22Rv1 (cell line): ENCODE data around the gene STUB1.

Experiments used
- H3K27ac ChIP-seq: fragments of 450-650 bp; 2 replicates; pipeline ENCODE4 v1.5.1; 2017
- CTCF ChIP-seq: fragments of 450-650 bp; IDR thresholded peaks from 2 replicates; pipeline ENCODE4 v1.5.1; 2017; ENCODE audit warnings: mild to moderate bottlenecking
- ZFX ChIP-seq: fragments of 450-650 bp; IDR thresholded peaks from 2 replicates; pipeline ENCODE4 v1.6.1; 2017; ENCODE audit warnings: antibody characterized with exemption, borderline replicate concordance

STUB1 gene

GRCh38 chr16:704552-705380 is 24.6 kb downstream of the STUB1 start:
- H3K27ac ChIP-seq, result peak overlapping the region; percentile 90
- TF ChIP-seq CTCF (0 out of 2 replicates have a peak, but pooled peaks have one; percentile 9), ZFX (no peak)

- TF ChIP-seq CTCF (no peak), ZFX (no peak)
- peak within 1 kb of the TSS; percentile 90 for H3K27ac ChIP-seq
Measured at GRCh38 chr16:705431-706188, 25.4 kb downstream of the STUB1 start, which contains the start of gene FBXL16. FBXL16 (minus strand) TSS chr16:705801; CDS start chr16:697405, 8,396 bp downstream.

- TF ChIP-seq CTCF, result no peak
- TF ChIP-seq ZFX, result no peak
Measured at GRCh38 chr16:706189-707061, 26.2 kb downstream of the STUB1 start.

GRCh38 chr16:707062-707538 is 26.9 kb downstream of the STUB1 start:
- peak overlapping the region; percentile 90 for H3K27ac ChIP-seq
- TF ChIP-seq ZFX (no peak), CTCF (no peak)

More at GRCh38 chr16:706189-707061, 26.2 kb downstream of the STUB1 start:
- H3K27ac ChIP-seq, result peak overlapping the region; percentile 90

GRCh38 chr16:708019-708418 is 27.8 kb downstream of the STUB1 start:
- TF ChIP-seq CTCF (no peak), ZFX (no peak)
- H3K27ac ChIP-seq, result no peak overlapping the region

- no peak for TF ChIP-seq CTCF
- TF ChIP-seq ZFX, result no peak
- no peak overlapping the region for H3K27ac ChIP-seq
Measured at GRCh38 chr16:708959-709358, 28.7 kb downstream of the STUB1 start.
